Activated T-helper 1 cell treated with anti-CD3 and anti-CD28 coated beads, Interleukin-12 subunit alpha, Interleukin-12 subunit beta, Interleukin-2, Interleukin-4 antibody, amounts not matched to agents 30 ng/mL and 10 ng/mL and 1 ng/mL, durations not matched to agents 14 hours and 24 hours and 36 hours (primary cell): Measurements from ENCODE around the gene KIF24. TPM values are rescaled to one million over a fixed set of nuclear protein-coding genes. Genes with fewer than 3 reads are reported as not detected.
A peak's percentile ranks its signal among the peaks of the same experiment; 100 is the strongest.

Source experiments
- DNase-seq: peaks from one replicate; pipeline ENCODE4 v3.0.0; 2021; ENCODE audit warnings: low spot score
- H3K27ac Mint-ChIP-seq: one replicate; pipeline ENCODE4 v1.8.0; 2021; ENCODE audit warnings: mild to moderate bottlenecking, mixed read lengths
- H3K27me3 Mint-ChIP-seq: one replicate; pipeline ENCODE4 v1.8.0; 2022; ENCODE audit warnings: mild to moderate bottlenecking, moderate library complexity, mixed read lengths; ENCODE audit not compliant: insufficient read depth
- H3K36me3 Mint-ChIP-seq: one replicate; pipeline ENCODE4 v1.8.0; 2021; ENCODE audit warnings: low read depth, mixed read lengths
- H3K4me1 Mint-ChIP-seq: one replicate; pipeline ENCODE4 v1.8.0; 2021; ENCODE audit warnings: low read depth, mixed read lengths
- H3K4me3 Mint-ChIP-seq: one replicate; pipeline ENCODE4 v1.8.0; 2021; ENCODE audit warnings: mild to moderate bottlenecking, moderate library complexity, mixed read lengths
- H3K9me3 Mint-ChIP-seq: one replicate; pipeline ENCODE4 v1.8.0; 2021; ENCODE audit warnings: mixed read lengths
- intact Hi-C: fragments of 100-400 bp; cut with micrococcal nuclease; formaldehyde crosslinking; loops from one replicate; pipeline ENCODE4 v1.15.1; 2024
- total RNA-seq: library from RNA; stranded (reverse); gene quantifications from 2 replicates; pipeline ENCODE4 v1.2.3, GENCODE V29; 2022

Gene KIF24, protein sequence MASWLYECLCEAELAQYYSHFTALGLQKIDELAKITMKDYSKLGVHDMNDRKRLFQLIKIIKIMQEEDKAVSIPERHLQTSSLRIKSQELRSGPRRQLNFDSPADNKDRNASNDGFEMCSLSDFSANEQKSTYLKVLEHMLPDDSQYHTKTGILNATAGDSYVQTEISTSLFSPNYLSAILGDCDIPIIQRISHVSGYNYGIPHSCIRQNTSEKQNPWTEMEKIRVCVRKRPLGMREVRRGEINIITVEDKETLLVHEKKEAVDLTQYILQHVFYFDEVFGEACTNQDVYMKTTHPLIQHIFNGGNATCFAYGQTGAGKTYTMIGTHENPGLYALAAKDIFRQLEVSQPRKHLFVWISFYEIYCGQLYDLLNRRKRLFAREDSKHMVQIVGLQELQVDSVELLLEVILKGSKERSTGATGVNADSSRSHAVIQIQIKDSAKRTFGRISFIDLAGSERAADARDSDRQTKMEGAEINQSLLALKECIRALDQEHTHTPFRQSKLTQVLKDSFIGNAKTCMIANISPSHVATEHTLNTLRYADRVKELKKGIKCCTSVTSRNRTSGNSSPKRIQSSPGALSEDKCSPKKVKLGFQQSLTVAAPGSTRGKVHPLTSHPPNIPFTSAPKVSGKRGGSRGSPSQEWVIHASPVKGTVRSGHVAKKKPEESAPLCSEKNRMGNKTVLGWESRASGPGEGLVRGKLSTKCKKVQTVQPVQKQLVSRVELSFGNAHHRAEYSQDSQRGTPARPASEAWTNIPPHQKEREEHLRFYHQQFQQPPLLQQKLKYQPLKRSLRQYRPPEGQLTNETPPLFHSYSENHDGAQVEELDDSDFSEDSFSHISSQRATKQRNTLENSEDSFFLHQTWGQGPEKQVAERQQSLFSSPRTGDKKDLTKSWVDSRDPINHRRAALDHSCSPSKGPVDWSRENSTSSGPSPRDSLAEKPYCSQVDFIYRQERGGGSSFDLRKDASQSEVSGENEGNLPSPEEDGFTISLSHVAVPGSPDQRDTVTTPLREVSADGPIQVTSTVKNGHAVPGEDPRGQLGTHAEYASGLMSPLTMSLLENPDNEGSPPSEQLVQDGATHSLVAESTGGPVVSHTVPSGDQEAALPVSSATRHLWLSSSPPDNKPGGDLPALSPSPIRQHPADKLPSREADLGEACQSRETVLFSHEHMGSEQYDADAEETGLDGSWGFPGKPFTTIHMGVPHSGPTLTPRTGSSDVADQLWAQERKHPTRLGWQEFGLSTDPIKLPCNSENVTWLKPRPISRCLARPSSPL (N-terminal part only)
- total RNA-seq, result 5.8 and 6.1 TPM in 2 replicates

DNA sequence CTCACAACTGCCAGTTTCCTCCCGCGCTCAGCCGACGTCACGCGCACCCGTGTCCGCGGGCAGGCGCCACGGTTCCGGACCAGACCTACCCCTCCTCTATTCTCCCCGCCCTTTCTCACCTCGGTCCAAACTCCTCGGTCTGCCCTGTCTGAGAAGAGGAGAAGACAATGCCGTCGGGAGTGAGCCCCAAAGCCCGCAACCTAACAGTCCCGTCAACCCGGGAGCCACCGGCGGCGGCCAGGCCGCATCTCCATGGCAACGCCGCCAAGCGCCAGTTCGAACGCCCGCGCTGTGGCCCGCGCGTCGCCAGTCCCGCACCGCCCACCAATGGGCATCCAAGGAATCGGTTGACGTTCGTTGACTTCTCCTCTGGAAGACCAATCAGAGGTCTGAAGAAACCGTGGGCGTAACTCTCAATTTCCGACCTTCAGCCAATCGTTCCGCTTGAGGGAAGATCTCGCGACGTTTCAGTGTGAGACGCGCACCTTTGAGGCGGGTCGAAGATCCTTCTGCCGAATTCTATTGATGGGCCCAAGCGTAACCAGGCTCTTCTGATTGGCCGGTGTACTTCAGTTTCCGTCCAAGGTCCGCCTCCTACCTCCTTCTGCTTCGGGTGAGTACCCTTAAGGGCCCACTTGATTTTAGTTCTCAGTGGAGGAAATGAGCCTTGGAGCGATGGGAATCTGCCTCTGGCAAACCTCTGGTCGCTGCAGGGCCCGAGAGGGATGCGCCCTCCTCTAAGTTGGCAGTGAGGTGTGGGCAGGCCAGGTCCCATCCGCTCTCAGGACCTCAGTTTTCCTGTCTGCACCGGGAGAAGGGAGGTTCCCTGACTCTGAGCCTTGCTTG lies at the start of gene KIF24, which contains the start of gene NUDT2:
TSS of gene KIF24 (minus strand) at position 282 of the 846 bp plus-strand sequence. CDS start 17,922 bp downstream, outside the sequence.
TSS of gene NUDT2 (plus strand) at position 583 of the 846 bp plus-strand sequence. CDS start 9,471 bp downstream, outside the sequence.
- Mint-ChIP-seq H3K36me3 (peaks cover 3% of the 10 kb centered on the region), H3K4me3 (peak within 1 kb of the TSS; percentile 96), H3K9me3 (no peaks in the 10 kb centered on the region), H3K27me3 (no peaks in the 10 kb centered on the region), H3K4me1 (peaks cover 29% of the 10 kb centered on the region), H3K27ac (peak within 1 kb of the TSS; percentile 99)
- DNase-seq, result peak; percentile 96
- intact Hi-C loops, result loop anchor here (1.0 to 10.0 kb wide), 12 partner anchors 48 to 1024 kb away; partner anchors contain the start of genes DCAF12, DNAI1, FAM219A and GALT

DNA sequence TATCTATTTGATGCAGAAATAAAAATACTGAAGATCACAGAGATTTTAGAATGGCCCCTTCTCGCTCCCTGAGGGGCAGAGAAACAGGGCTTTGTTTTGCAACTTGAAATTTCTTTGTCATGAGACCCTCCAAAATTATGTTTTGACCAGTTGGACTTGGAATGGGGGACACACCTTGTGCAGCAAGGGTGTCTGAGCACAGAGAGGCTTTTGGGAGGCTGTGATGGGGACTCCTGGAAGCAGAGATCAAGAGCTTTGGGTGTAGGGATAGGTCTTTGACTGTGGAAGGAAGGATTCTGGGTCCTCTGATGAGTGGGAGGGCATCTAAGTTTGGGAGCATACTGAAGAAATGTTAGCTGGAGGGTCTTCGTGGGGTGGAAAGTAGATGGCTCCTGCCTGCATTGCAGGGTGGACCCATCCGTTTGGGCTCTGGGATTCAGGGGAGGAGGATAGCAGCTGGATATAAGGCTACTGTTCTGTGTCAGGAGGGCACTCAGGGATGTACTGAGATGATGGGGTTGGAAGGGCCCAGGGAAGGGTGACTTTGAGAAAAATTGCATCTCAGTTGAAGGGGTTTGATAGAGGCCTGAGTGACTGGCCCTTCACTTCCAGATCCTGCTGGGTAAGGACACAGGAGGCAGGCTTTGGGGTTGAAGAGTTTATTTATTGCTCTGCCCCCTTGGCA lies 49.5 kb upstream of the KIF24 start:
- Mint-ChIP-seq H3K36me3 (no peaks in the 10 kb centered on the region), H3K4me3 (peak overlapping the region; percentile 40), H3K27ac (peak overlapping the region; percentile 5), H3K4me1 (peaks cover 47% of the 10 kb centered on the region), H3K9me3 (no peaks in the 10 kb centered on the region), H3K27me3 (peaks cover 19% of the 10 kb centered on the region)
- intact Hi-C loops, result loop anchor here (1.0 to 2.0 kb wide), 4 partner anchors 46 to 562 kb away; partner anchors contain the start of gene UBE2R2
- DNase-seq, result no peak

DNA sequence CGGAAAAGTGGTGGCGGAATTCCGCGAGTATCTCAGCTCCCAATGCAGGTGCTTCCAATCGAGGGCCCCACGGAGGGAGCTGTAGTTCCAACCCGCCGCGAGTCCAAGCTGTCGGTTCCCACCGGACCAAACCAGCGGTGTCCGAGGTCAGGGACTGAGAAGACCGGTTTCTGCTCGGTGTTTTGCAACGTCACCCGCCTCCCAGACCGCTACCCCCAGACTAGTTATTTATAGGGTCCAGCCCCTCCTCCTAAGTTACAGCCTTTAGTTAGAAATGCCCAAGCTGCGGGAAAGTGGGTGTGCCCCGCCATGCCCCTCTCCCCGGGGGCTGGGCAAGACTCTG lies 48.3 kb upstream of the KIF24 start:
- no peak for DNase-seq
- peaks cover 47% of the 10 kb centered on the region for H3K4me1 Mint-ChIP-seq
- intact Hi-C loops, result loop anchor here (1.0 to 2.0 kb wide), 4 partner anchors 49 to 737 kb away; partner anchors contain the start of genes ATOSB, KIF24, NUDT2 and UBAP1
- no peaks in the 10 kb centered on the region for H3K36me3 Mint-ChIP-seq
- no peaks in the 10 kb centered on the region for H3K9me3 Mint-ChIP-seq
- peak overlapping the region; percentile 88 for H3K4me3 Mint-ChIP-seq
- peaks cover 17% of the 10 kb centered on the region for H3K27me3 Mint-ChIP-seq
- H3K27ac Mint-ChIP-seq, result no peak overlapping the region

DNA sequence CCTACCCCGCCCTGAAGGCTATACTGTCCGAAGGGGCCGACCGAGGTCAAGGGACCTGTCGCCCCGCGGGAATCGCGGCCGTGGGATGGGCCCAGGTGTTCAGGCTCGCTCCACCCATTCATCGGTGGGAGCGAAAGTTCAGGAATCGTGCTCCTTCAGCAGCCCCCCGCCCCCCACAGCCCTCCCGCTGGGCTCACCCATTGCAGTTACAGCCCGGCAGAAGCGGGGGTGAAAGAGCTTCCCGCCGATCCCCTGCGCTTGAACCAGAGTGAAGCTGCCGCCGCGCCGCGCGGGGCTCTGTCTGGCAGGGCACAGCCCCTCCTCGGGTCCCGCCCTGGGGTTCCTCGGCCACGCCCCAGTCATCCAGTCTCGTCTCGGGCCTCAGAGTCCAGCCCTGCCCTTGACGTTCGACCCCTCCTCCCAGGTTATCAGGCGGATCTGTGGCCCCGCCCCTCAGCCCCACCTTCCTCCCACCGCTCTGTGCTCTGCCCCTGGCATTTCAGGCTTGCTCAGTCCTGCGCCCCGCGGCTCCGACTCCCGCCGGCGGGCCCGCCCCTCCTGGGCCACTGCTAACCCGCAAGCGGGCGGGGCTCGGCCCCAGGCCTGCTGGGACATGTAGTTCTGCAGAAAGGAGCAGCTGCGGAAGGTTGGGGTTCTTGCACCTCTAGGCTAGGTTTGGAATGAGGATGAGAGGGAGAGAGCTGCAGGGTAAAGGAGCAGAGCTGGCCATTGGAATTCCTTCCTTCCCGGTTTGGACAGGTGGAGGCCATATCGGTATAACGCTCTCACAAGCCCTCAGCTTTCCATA lies 47.7 kb upstream of the KIF24 start, which contains the start of gene MYORG:
TSS of gene MYORG (minus strand) at position 303 of the 808 bp plus-strand sequence. CDS start 3,955 bp downstream, outside the sequence.
- intact Hi-C loops, result loop anchor here (1.0 to 2.0 kb wide), 4 partner anchors 48 to 738 kb away; partner anchors contain the start of genes ATOSB, KIF24, NUDT2 and UBAP1
- peak within 1 kb of the TSS; percentile 32 for H3K27ac Mint-ChIP-seq
- H3K27me3 Mint-ChIP-seq, result peaks cover 13% of the 10 kb centered on the region
- H3K4me3 Mint-ChIP-seq, result peak within 1 kb of the TSS; percentile 88
- no peaks in the 10 kb centered on the region for H3K36me3 Mint-ChIP-seq
- DNase-seq, result peak; percentile 97
- peaks cover 45% of the 10 kb centered on the region for H3K4me1 Mint-ChIP-seq
- H3K9me3 Mint-ChIP-seq, result no peaks in the 10 kb centered on the region

DNA sequence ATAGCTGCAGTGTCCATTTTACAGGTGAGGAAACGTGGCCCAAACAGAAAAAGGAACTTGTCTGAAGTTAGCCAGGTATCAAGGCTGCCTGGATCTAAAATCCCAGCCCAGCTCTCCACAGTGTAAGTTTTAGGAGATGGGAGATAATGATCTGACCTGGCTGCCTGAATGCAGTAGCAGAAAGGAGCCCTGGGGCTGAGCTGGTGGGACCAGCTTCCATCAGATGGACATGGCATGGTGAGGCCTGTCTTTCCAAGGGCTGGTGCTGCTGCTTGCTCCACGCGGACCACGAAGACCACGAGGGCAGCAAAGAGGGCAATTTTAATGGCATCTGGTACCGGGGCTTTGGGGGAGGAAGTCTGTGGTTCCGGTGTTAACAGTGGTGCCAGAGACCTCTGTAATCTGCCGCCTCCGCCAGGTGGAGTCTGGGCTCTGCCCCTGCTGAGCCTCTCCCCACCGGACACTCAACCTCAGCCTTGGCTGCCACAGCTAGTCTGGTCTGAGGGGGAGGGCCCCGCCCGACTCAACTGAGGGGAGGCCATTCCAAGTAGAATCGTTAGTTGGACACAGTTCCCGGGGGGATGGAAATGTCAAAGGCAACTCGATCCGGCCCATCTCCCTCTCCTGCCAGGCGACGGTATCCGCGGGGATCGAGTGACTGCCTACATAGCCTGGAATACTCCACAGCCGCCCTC lies 47.0 kb upstream of the KIF24 start:
- H3K9me3 Mint-ChIP-seq, result no peaks in the 10 kb centered on the region
- H3K36me3 Mint-ChIP-seq, result peaks cover 3% of the 10 kb centered on the region
- peak overlapping the region; percentile 88 for H3K4me3 Mint-ChIP-seq
- DNase-seq, result no peak
- H3K4me1 Mint-ChIP-seq, result peaks cover 38% of the 10 kb centered on the region
- peak overlapping the region; percentile 32 for H3K27ac Mint-ChIP-seq
- peaks cover 10% of the 10 kb centered on the region for H3K27me3 Mint-ChIP-seq
- intact Hi-C loops, result loop anchor here (2.0 kb wide), 3 partner anchors 47 to 739 kb away; partner anchors contain the start of genes ATOSB, KIF24, NUDT2 and UBAP1

DNA sequence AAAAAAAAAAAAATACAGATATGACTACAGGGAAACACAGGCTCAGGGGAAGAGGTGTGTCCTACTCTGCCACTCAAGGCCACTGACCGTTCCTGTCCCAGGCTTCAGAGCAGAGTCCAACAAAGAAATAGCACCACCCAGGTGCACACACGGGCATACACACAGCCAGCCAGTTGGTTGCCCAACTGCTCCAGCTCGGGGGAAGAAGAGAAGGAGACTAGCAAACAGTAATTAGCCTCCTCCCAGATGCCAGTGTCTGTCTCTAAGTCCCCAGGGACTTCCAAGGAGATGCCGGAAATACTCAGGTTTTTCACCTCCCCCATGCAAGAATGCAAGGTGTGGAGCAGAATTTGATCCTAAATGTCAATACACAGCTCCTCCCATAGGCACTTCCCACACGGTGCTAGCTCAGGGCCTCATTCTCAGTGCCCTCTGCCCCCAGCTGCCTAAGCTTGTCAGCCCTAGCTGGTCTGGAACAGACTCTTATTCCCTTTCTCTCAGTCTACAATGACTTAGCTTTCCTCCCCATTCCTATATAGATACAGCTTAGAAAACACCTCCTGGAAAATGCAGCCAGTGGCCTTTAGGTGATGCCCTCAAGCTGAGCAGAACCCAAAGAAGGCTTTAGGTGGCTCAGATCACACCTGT lies 46.0 kb upstream of the KIF24 start:
- H3K4me1 Mint-ChIP-seq, result peaks cover 37% of the 10 kb centered on the region
- no peaks in the 10 kb centered on the region for H3K9me3 Mint-ChIP-seq
- intact Hi-C loops, result no loop called here
- H3K4me3 Mint-ChIP-seq, result peak overlapping the region; percentile 88
- no peak overlapping the region for H3K27ac Mint-ChIP-seq
- peaks cover 7% of the 10 kb centered on the region for H3K27me3 Mint-ChIP-seq
- H3K36me3 Mint-ChIP-seq, result peaks cover 6% of the 10 kb centered on the region
- no peak for DNase-seq

DNA sequence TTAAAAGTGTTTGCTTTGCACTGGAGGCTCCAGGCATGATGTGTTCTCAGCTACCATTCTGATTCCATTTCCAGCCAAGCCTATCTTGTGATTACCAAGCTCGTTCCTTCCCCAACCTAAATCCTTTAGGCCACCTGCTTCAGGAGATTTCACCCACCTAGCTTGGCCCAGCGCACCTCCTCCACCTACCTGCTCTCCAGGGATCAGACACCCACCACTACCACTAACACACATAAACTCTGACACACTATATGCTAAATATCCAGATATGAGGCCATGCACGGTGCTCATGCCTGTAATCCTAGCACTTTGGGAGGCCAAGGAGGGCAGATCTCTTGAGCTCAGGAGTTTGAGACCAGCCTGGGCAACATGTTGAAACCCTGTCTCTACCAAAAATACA lies 45.3 kb upstream of the KIF24 start:
- Mint-ChIP-seq H3K4me3 (no peak overlapping the region), H3K4me1 (peaks cover 33% of the 10 kb centered on the region), H3K9me3 (no peaks in the 10 kb centered on the region), H3K36me3 (peaks cover 8% of the 10 kb centered on the region), H3K27ac (no peak overlapping the region), H3K27me3 (peaks cover 7% of the 10 kb centered on the region)
- intact Hi-C loops, result no loop called here
- DNase-seq, result no peak

DNA sequence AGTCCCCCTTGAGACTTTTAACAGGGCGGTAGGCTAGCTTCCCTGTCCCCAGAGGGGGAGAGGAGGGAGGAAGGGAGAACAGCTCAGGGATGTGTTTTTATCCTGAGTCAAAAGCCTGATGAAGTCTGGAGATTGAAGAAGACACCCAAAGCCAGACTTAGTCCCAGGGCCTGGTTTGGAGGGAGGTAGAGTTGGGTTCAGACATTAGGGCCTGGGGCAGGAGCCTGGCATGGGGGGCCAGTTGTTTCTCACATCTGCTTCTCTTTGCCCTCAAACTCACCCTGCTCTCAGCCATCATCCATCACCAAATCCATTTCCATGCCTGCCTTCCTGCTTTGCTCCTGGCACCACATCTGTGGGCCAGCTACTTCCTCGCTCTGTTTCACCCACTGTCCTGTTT lies 44.7 kb upstream of the KIF24 start:
- Mint-ChIP-seq H3K36me3 (peaks cover 9% of the 10 kb centered on the region), H3K27ac (no peak overlapping the region)
- intact Hi-C loops, result no loop called here

DNA sequence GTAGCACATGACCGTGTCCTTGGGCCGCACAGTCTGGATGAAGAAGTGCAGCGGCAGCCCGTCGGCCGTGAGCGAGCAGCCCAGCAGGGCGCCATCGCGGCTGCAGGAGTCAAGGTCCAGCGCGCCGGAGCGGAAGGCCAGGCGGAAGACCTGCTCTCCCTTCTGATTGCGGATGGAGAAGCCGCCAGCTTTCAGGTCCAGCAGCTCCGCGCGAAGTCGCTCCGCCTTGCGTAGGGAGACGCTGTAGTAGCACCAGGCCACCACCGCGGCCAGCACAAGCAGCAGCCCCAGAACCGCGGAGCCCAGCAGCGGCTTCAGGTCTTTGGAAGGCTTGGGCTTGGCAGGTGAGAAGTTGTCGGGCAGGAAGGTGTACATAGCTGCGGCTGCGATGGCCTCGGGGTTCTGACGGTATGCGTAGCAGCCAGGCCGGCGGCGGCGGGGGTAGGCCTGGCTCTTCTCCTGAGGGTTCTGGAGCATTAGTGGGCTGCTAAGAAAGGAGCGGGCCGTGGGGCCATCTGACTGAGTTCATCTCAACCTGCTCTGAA lies 43.5 kb upstream of the KIF24 start:
- Mint-ChIP-seq H3K27ac (no peak overlapping the region), H3K36me3 (peaks cover 13% of the 10 kb centered on the region), H3K4me3 (no peak overlapping the region), H3K4me1 (peaks cover 24% of the 10 kb centered on the region), H3K27me3 (peaks cover 4% of the 10 kb centered on the region), H3K9me3 (no peaks in the 10 kb centered on the region)
- DNase-seq, result no peak
- intact Hi-C loops, result no loop called here

More for the DNA sequence above, 44.7 kb upstream of the KIF24 start:
- H3K9me3 Mint-ChIP-seq, result no peaks in the 10 kb centered on the region
- peaks cover 6% of the 10 kb centered on the region for H3K27me3 Mint-ChIP-seq
- no peak for DNase-seq
- H3K4me3 Mint-ChIP-seq, result no peak overlapping the region
- H3K4me1 Mint-ChIP-seq, result peaks cover 28% of the 10 kb centered on the region
